Breast epithelium (tissue), 4 donors: Measurements from ENCODE around the gene NDUFB10. TPM values are rescaled to one million over a fixed set of nuclear protein-coding genes. Genes with fewer than 3 reads are reported as not detected.

ENCODE experiments used
- DNase-seq, 2 donors: peaks; one replicate each; pipeline ENCODE4 v3.0.0-alpha.2; 2019; ENCODE audit warnings: low spot score in 2 of 2
- H3K27ac ChIP-seq, 2 donors: fragments of 200-600 bp; sonication (generic) in 1 of 2; one replicate each; pipeline ENCODE4 v1.5.1; 2016 to 2019; ENCODE audit warnings: mild to moderate bottlenecking in 1 of 2
- H3K27me3 ChIP-seq, 2 donors: fragments of 200-600 bp; sonication (generic) in 1 of 2; one replicate each; pipeline versions ENCODE4 v1.5.1 to v1.6.0; 2017 to 2019; ENCODE audit warnings: control low read depth in 1 of 2, mild to moderate bottlenecking in 1 of 2
- H3K36me3 ChIP-seq: fragments of 200-600 bp; one replicate; pipeline ENCODE4 v1.5.1; 2019
- H3K4me1 ChIP-seq, 2 donors: fragments of 200-600 bp; sonication (generic); one replicate each; pipeline ENCODE4 v1.5.1; 2016 to 2019; ENCODE audit warnings: control low read depth in 1 of 2
- H3K4me3 ChIP-seq, 3 donors: fragments of 200-600 bp; sonication (generic); 1 replicate in 2 of 3; 2 replicates in 1 of 3; pipeline ENCODE4 v1.5.1; 2016 to 2019; ENCODE audit warnings: mild to moderate bottlenecking in 3 of 3, moderate library complexity in 2 of 3
- H3K9me3 ChIP-seq, 2 donors: fragments of 200-600 bp; sonication (generic) in 1 of 2; one replicate each; pipeline ENCODE4 v1.5.1; 2016 to 2019; ENCODE audit warnings: control low read depth in 1 of 2
- CTCF ChIP-seq, 3 donors: fragments of 450-650 bp; IDR thresholded peaks; one replicate each; pipeline ENCODE4 v1.5.1; 2016 to 2017; ENCODE audit warnings: antibody characterized with exemption in 3 of 3, mild to moderate bottlenecking in 3 of 3, moderate library complexity in 3 of 3
- POLR2A ChIP-seq: fragments of 450-650 bp; IDR thresholded peaks from one replicate; pipeline ENCODE4 v1.6.1; 2016; ENCODE audit warnings: antibody characterized with exemption, mild to moderate bottlenecking, moderate library complexity
- POLR2AphosphoS5 ChIP-seq, 3 donors: sonication (generic); formaldehyde crosslinking; IDR thresholded peaks; one replicate each; pipeline ENCODE4 v1.6.1; 2017; ENCODE audit warnings: antibody characterized with exemption in 3 of 3
- intact Hi-C: fragments of 100-400 bp; cut with DNase I; formaldehyde crosslinking; loops from one replicate; pipeline ENCODE4 v1.15.1; 2023; ENCODE audit warnings: low total_unique reads
- total RNA-seq, 3 donors: library from RNA; depleted of rRNA; stranded (reverse); fragments of >200 nt; gene quantifications; one replicate each; pipeline ENCODE4 v1.1.0, GENCODE V29; 2016

The NDUFB10 gene
- total RNA-seq, 3 donors from 2014 or later = 114 to 233 (median 144) TPM

- Histone ChIP-seq H3K27ac (no peak overlapping the region), H3K4me1 (peaks cover 4 to 20% of the 10 kb centered on the region in 2 donors), H3K36me3 (no peaks in the 10 kb centered on the region), H3K27me3 (peaks cover 5 to 25% of the 10 kb centered on the region in 2 donors), H3K9me3 (no peaks in the 10 kb centered on the region), H3K4me3 (peak overlapping the region in 2 of 3 donors; percentile 39 to 67)
- DNase-seq = no peak
- intact Hi-C loops = no loop called here
- TF ChIP-seq POLR2A = no peak
- TF ChIP-seq CTCF (IDR thresholded peaks at IDR 0.05) = no peak
Observed at GRCh38 chr16:1990101-1990350, 30.7 kb downstream of the NDUFB10 start.

GRCh38 chr16:1990351-1991134 is 31.2 kb downstream of the NDUFB10 start:
- intact Hi-C loops = no loop called here
- Histone ChIP-seq H3K27me3 (peaks cover 5 to 25% of the 10 kb centered on the region in 2 donors), H3K4me1 (peaks cover 0 to 15% of the 10 kb centered on the region in 2 donors), H3K27ac (no peak overlapping the region), H3K36me3 (no peaks in the 10 kb centered on the region), H3K4me3 (peak overlapping the region in 2 of 3 donors; percentile 39 to 67), H3K9me3 (no peaks in the 10 kb centered on the region)
- TF ChIP-seq POLR2AphosphoS5 (IDR thresholded peaks at IDR 0.05) = no peak
- no peak for TF ChIP-seq CTCF (IDR thresholded peaks at IDR 0.05)
- TF ChIP-seq POLR2A = no peak
- no peak for DNase-seq

GRCh38 chr16:1991135-1991551 is 31.8 kb downstream of the NDUFB10 start:
- TF ChIP-seq CTCF (IDR thresholded peaks at IDR 0.05) (no peak), POLR2A (no peak), POLR2AphosphoS5 (IDR thresholded peaks at IDR 0.05) (no peak)
- H3K27ac ChIP-seq = no peak overlapping the region

GRCh38 chr16:1991588-1991947 is 32.2 kb downstream of the NDUFB10 start:
- peaks cover 5 to 25% of the 10 kb centered on the region in 2 donors for H3K27me3 ChIP-seq
- no peak for TF ChIP-seq CTCF (IDR thresholded peaks at IDR 0.05)
- TF ChIP-seq POLR2A = no peak
- no peak for TF ChIP-seq POLR2AphosphoS5 (IDR thresholded peaks at IDR 0.05)
- peak overlapping the region; percentile 30 to 67 (median 48) for H3K4me3 ChIP-seq
- no peaks in the 10 kb centered on the region for H3K36me3 ChIP-seq
- DNase-seq = no peak
- H3K4me1 ChIP-seq = peaks cover 0 to 15% of the 10 kb centered on the region in 2 donors
- H3K9me3 ChIP-seq = no peaks in the 10 kb centered on the region
- intact Hi-C loops = no loop called here
- H3K27ac ChIP-seq = peak overlapping the region in 1 of 2 donors; percentile 29

More at GRCh38 chr16:1991135-1991551, 31.8 kb downstream of the NDUFB10 start:
- intact Hi-C loops = no loop called here
- Histone ChIP-seq H3K27me3 (peaks cover 5 to 25% of the 10 kb centered on the region in 2 donors), H3K4me3 (peak overlapping the region in 2 of 3 donors; percentile 48 to 67), H3K4me1 (peaks cover 0 to 15% of the 10 kb centered on the region in 2 donors), H3K36me3 (no peaks in the 10 kb centered on the region), H3K9me3 (no peaks in the 10 kb centered on the region)
- DNase-seq = no peak

GRCh38 chr16:1991948-1992703 is 32.8 kb downstream of the NDUFB10 start:
- intact Hi-C loops = no loop called here

More at GRCh38 chr16:1991948-1992703, 32.8 kb downstream of the NDUFB10 start:
- DNase-seq = peak; percentile 87 to 92
- Histone ChIP-seq H3K36me3 (no peaks in the 10 kb centered on the region), H3K4me1 (peaks cover 0 to 15% of the 10 kb centered on the region in 2 donors), H3K27ac (peak overlapping the region; percentile 15 to 31), H3K4me3 (peak overlapping the region; percentile 30 to 67 (median 48)), H3K9me3 (no peaks in the 10 kb centered on the region), H3K27me3 (peaks cover 5 to 25% of the 10 kb centered on the region in 2 donors)
- TF ChIP-seq POLR2A (no peak), CTCF (IDR thresholded peaks at IDR 0.05) (no peak), POLR2AphosphoS5 (IDR thresholded peaks at IDR 0.05) (no peak)
